NCI-H1417 treated with DMSO at 0.1 percent for 48 hours (cell line): ENCODE results near the gene ACER2.

ENCODE experiments used
- DNase-seq: peaks from one replicate; lab custom pipeline; 2025; lab: John Stamatoyannopoulos, UW

ACER2 gene

GRCh38 chr9:19456426-19456825 lies 47.6 kb downstream of the ACER2 start:
- no peak for DNase-seq

- DNase-seq: peak; percentile 39
Measured at GRCh38 chr9:19456996-19457692, 48.3 kb downstream of the ACER2 start.

GRCh38 chr9:19457693-19458009 lies 48.8 kb downstream of the ACER2 start:
- DNase-seq: no peak

- DNase-seq: no peak
Measured at GRCh38 chr9:19460243-19460642, 51.4 kb downstream of the ACER2 start.

- DNase-seq: no peak
Measured at GRCh38 chr9:19461135-19461534, 52.3 kb downstream of the ACER2 start.

- DNase-seq: no peak
Measured at GRCh38 chr9:19464061-19464763, 55.4 kb downstream of the ACER2 start.

GRCh38 chr9:19464764-19465585 lies 56.2 kb downstream of the ACER2 start:
- DNase-seq: no peak

GRCh38 chr9:19465586-19466279 lies 56.9 kb downstream of the ACER2 start:
- DNase-seq: no peak

GRCh38 chr9:19466280-19466639 lies 57.5 kb downstream of the ACER2 start:
- DNase-seq: no peak

GRCh38 chr9:19469271-19469670 lies 60.5 kb downstream of the ACER2 start:
- no peak for DNase-seq

- DNase-seq: no peak
Measured at GRCh38 chr9:19470567-19470966, 61.8 kb downstream of the ACER2 start.

- DNase-seq: no peak
Measured at GRCh38 chr9:19470981-19471650, 62.3 kb downstream of the ACER2 start.

- no peak for DNase-seq
Measured at GRCh38 chr9:19471737-19472648, 63.2 kb downstream of the ACER2 start.

GRCh38 chr9:19473605-19474004 lies 64.8 kb downstream of the ACER2 start:
- no peak for DNase-seq

- DNase-seq: no peak
Measured at GRCh38 chr9:19479874-19480273, 71.1 kb downstream of the ACER2 start.

- DNase-seq: no peak
Measured at GRCh38 chr9:19480345-19480744, 71.5 kb downstream of the ACER2 start.

- no peak for DNase-seq
Measured at GRCh38 chr9:19481121-19481870, 72.5 kb downstream of the ACER2 start.

- no peak for DNase-seq
Measured at GRCh38 chr9:19481971-19482404, 73.2 kb downstream of the ACER2 start.

- no peak for DNase-seq
Measured at GRCh38 chr9:19484699-19485098, 75.9 kb downstream of the ACER2 start.

GRCh38 chr9:19485193-19485592 lies 76.4 kb downstream of the ACER2 start:
- DNase-seq: no peak
